Activated T-helper 17 cell treated with anti-CD3 and anti-CD28 coated beads, Interleukin-2, amount 50 U/mL, for 72 hours (primary cell): ENCODE data around the gene TMEM151A. TPM values are rescaled to one million over a fixed set of nuclear protein-coding genes. Genes with fewer than 3 reads are reported as not detected.

ENCODE experiments used
- ATAC-seq: fragments of 150-1000 bp; cut with Tn5 transposase; replicated peaks from 2 replicates; pipeline ENCODE4 v1.10.0; 2021; ENCODE audit warnings: mild to moderate bottlenecking, moderate library complexity
- H3K27ac Mint-ChIP-seq: one replicate; pipeline ENCODE4 v1.8.0; 2022; ENCODE audit warnings: mixed read lengths
- H3K27me3 Mint-ChIP-seq: one replicate; pipeline ENCODE4 v1.8.0; 2022; ENCODE audit warnings: mixed read lengths
- H3K36me3 Mint-ChIP-seq: one replicate; pipeline ENCODE4 v1.8.0; 2022; ENCODE audit warnings: low read depth, mild to moderate bottlenecking, mixed read lengths
- H3K4me1 Mint-ChIP-seq: one replicate; pipeline ENCODE4 v1.8.0; 2022; ENCODE audit warnings: mixed read lengths
- H3K4me3 Mint-ChIP-seq: one replicate; pipeline ENCODE4 v1.8.0; 2022; ENCODE audit warnings: mild to moderate bottlenecking, mixed read lengths
- H3K9me3 Mint-ChIP-seq: one replicate; pipeline ENCODE4 v1.8.0; 2022; ENCODE audit warnings: mixed read lengths
- total RNA-seq, 2 donors: library from RNA; stranded (reverse); gene quantifications; one replicate each; pipeline ENCODE4 v1.2.3, GENCODE V29; 2022

Gene TMEM151A
- total RNA-seq, 2 donors from 2014 or later: not detected

GRCh38 chr11:66284526-66285078, 7.1 kb upstream of the TMEM151A start:
- Mint-ChIP-seq H3K9me3 (no peaks in the 10 kb centered on the region), H3K4me1 (peaks cover 11% of the 10 kb centered on the region), H3K27me3 (no peaks in the 10 kb centered on the region), H3K4me3 (no peak overlapping the region), H3K27ac (peak overlapping the region; percentile 25), H3K36me3 (no peaks in the 10 kb centered on the region)
- ATAC-seq: no peak

GRCh38 chr11:66285250-66285947, 6.3 kb upstream of the TMEM151A start:
- H3K27ac Mint-ChIP-seq: no peak overlapping the region

DNA sequence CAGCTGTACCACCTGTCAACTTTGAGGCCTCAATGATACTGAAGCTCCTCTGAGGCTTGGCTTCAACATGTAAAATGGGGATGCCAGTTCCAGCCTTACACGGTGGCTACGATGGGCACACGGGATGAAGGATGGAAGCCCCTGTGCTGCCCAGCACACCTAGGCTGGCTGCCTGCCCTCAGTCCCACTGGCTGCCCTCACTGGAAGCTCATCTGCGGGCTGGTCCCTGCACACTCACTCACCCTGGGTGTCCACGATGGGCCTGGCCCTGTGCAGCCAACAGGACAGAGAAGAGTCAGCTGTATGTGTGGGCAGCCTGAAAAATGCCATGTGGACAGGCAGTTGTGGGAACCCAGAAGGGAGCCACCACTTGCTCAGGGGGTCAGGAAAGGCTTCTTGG, 5.0 kb upstream of the TMEM151A start:
- Mint-ChIP-seq H3K4me1 (peaks cover 13% of the 10 kb centered on the region), H3K27ac (peak overlapping the region; percentile 38), H3K9me3 (no peaks in the 10 kb centered on the region), H3K4me3 (peak overlapping the region; percentile 92), H3K36me3 (no peaks in the 10 kb centered on the region), H3K27me3 (no peaks in the 10 kb centered on the region)
- ATAC-seq: no peak

More at GRCh38 chr11:66285250-66285947, 6.3 kb upstream of the TMEM151A start:
- no peaks in the 10 kb centered on the region for H3K27me3 Mint-ChIP-seq
- no peaks in the 10 kb centered on the region for H3K36me3 Mint-ChIP-seq
- ATAC-seq: no peak
- no peaks in the 10 kb centered on the region for H3K9me3 Mint-ChIP-seq
- H3K4me1 Mint-ChIP-seq: peaks cover 12% of the 10 kb centered on the region
- no peak overlapping the region for H3K4me3 Mint-ChIP-seq

DNA sequence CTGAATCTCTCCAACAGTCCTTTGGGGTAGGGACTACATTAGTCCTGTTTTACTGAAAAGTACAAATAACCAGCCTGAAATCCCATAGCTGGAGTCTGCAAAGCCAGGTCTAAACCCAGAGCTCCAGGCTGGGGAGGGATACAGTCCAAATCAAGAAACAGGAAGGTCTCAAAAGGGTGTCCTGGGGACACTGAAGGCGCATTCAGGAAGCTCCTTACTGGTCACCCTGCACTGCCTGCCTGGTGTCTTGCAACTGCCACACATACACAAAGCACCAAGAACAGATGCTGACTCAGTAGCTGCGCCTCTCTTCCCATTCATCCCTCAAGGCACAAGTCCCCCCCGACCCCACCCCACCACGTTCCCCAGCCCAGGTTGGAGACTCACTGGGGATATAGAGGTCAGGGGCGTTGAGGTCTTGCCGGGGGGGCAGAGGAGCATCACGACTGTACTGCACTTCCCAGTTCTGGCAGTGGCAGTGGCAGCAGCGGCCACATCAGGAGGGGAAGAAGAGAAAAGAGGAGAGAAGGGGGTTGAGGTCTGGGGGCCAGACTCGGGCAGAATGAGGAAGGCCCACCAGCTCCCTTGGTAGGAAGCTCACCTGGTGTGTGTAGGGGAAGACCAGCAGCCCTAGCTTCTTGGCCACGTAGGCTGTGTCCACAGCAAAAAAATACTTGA, 4.3 kb upstream of the TMEM151A start:
- no peaks in the 10 kb centered on the region for H3K36me3 Mint-ChIP-seq
- peak overlapping the region; percentile 92 for H3K4me3 Mint-ChIP-seq
- peak overlapping the region; percentile 96 for H3K27ac Mint-ChIP-seq
- no peaks in the 10 kb centered on the region for H3K9me3 Mint-ChIP-seq
- no peaks in the 10 kb centered on the region for H3K27me3 Mint-ChIP-seq
- peaks cover 8% of the 10 kb centered on the region for H3K4me1 Mint-ChIP-seq
- ATAC-seq: no peak

GRCh38 chr11:66287889-66288670, 3.6 kb upstream of the TMEM151A start:
- Mint-ChIP-seq H3K4me3 (peak overlapping the region; percentile 92), H3K9me3 (no peaks in the 10 kb centered on the region), H3K27ac (peak overlapping the region; percentile 96), H3K36me3 (no peaks in the 10 kb centered on the region), H3K4me1 (peaks cover 8% of the 10 kb centered on the region), H3K27me3 (peaks cover 6% of the 10 kb centered on the region)
- ATAC-seq: no peak

- no peaks in the 10 kb centered on the region for H3K36me3 Mint-ChIP-seq
- peaks cover 8% of the 10 kb centered on the region for H3K4me1 Mint-ChIP-seq
- peak; percentile 96 for ATAC-seq
- H3K27ac Mint-ChIP-seq: peak within 1 kb of the TSS; percentile 96
- H3K4me3 Mint-ChIP-seq: peak within 1 kb of the TSS; percentile 92
- peaks cover 10% of the 10 kb centered on the region for H3K27me3 Mint-ChIP-seq
- no peaks in the 10 kb centered on the region for H3K9me3 Mint-ChIP-seq
Observed at GRCh38 chr11:66288671-66289547, 2.8 kb upstream of the TMEM151A start, which contains the start of gene YIF1A. Gene YIF1A (minus strand): TSS chr11:66289143. CDS start chr11:66288985, 158 bp downstream.

GRCh38 chr11:66289548-66290329, 2.0 kb upstream of the TMEM151A start:
- H3K4me1 Mint-ChIP-seq: peaks cover 8% of the 10 kb centered on the region
- H3K4me3 Mint-ChIP-seq: peak overlapping the region; percentile 92
- H3K36me3 Mint-ChIP-seq: no peaks in the 10 kb centered on the region
- H3K9me3 Mint-ChIP-seq: no peaks in the 10 kb centered on the region
- H3K27me3 Mint-ChIP-seq: peaks cover 10% of the 10 kb centered on the region
- peak overlapping the region; percentile 96 for H3K27ac Mint-ChIP-seq
- ATAC-seq: peak; percentile 73

DNA sequence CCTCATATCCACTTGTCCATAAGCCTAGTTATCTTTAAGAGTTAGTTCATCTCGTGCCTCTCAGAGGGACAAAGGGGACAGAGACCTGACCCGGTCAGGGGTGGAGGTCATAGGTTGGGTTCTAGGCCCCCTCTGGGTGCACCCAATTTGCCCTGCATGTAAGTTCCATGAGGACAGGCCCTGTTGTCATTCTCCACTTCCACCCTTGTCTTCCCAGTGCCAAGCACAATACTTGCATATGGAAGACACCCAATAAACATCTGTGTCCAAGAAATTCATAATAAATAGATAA, 1.4 kb upstream of the TMEM151A start:
- H3K27me3 Mint-ChIP-seq: peaks cover 10% of the 10 kb centered on the region

GRCh38 chr11:66291303-66291705, 390 bp upstream of the TMEM151A start:
- Mint-ChIP-seq H3K9me3 (no peaks in the 10 kb centered on the region), H3K4me1 (peaks cover 8% of the 10 kb centered on the region), H3K27ac (no peak overlapping the region), H3K27me3 (peaks cover 10% of the 10 kb centered on the region), H3K4me3 (peak overlapping the region; percentile 92), H3K36me3 (no peaks in the 10 kb centered on the region)
- ATAC-seq: no peak

More for the DNA sequence above, 1.4 kb upstream of the TMEM151A start:
- Mint-ChIP-seq H3K4me3 (peak overlapping the region; percentile 92), H3K4me1 (peaks cover 8% of the 10 kb centered on the region), H3K36me3 (no peaks in the 10 kb centered on the region), H3K9me3 (no peaks in the 10 kb centered on the region), H3K27ac (peak overlapping the region; percentile 96)
- ATAC-seq: no peak

DNA sequence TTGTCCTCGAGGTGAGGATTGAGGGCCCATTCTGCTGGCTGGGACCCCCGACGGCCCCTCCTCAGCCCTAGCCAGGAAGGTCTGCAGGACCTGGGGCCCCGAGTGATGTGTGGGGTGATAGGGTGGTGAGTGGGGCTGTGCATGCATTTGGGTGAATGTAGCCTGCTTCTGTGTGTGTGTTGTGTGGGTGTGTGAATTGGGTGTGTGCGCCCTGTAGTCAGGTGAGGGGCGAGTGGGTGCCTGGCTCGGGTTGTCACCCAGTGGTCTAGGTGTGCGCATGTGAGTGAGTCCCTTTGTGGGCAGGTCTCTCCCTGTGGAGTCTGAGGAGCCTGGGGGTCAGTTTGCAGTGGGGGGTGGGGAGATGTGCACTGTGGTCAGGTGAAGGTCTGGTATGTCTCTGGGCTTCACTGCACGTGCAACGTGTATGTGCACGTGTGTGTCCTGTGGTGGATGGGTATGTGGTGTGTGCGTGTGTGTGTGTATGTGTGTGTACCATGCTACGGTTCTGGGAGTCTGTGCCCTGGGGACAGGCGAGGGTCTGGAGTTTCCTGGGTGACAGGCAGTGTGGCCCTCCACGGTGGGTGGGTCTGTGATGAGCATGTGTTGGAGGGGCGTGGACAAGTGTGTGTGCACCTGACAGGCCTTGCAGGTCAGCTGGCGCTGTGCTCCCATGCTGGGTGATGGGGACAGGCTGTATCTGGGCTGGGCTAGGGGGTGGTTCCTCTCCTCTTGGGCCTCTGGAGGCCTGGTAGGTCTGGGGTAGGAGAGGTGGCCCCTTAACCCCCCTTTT, 1.0 kb downstream of the TMEM151A start:
- H3K36me3 Mint-ChIP-seq: no peaks in the 10 kb centered on the region
- H3K9me3 Mint-ChIP-seq: no peaks in the 10 kb centered on the region
- peaks cover 10% of the 10 kb centered on the region for H3K27me3 Mint-ChIP-seq
- no peak overlapping the region for H3K27ac Mint-ChIP-seq
- H3K4me1 Mint-ChIP-seq: peaks cover 8% of the 10 kb centered on the region
- peak overlapping the region; percentile 35 for H3K4me3 Mint-ChIP-seq
- ATAC-seq: no peak

DNA sequence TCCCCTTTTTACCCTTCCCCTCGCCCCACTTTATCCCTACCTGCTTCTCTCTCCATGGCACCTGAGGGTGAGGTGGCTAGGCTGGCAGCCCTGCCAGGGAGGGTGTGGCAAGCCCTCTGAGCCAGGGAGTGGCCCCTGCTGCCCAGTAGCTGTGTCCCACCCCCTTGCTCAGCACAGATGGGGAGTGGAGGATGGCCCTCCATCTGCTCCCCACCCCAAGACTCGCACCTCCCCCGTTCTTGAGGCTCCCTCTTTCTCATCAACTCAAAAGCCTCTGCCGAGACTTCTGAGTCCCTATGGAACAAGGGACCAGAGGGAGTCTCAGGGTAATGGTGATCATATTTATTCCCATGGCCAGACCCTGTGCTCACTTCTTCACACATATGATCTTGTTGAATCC, 1.7 kb downstream of the TMEM151A start:
- Mint-ChIP-seq H3K4me3 (no peak overlapping the region), H3K9me3 (no peaks in the 10 kb centered on the region), H3K27me3 (peaks cover 10% of the 10 kb centered on the region), H3K4me1 (peaks cover 8% of the 10 kb centered on the region), H3K36me3 (no peaks in the 10 kb centered on the region), H3K27ac (no peak overlapping the region)
- ATAC-seq: no peak

DNA sequence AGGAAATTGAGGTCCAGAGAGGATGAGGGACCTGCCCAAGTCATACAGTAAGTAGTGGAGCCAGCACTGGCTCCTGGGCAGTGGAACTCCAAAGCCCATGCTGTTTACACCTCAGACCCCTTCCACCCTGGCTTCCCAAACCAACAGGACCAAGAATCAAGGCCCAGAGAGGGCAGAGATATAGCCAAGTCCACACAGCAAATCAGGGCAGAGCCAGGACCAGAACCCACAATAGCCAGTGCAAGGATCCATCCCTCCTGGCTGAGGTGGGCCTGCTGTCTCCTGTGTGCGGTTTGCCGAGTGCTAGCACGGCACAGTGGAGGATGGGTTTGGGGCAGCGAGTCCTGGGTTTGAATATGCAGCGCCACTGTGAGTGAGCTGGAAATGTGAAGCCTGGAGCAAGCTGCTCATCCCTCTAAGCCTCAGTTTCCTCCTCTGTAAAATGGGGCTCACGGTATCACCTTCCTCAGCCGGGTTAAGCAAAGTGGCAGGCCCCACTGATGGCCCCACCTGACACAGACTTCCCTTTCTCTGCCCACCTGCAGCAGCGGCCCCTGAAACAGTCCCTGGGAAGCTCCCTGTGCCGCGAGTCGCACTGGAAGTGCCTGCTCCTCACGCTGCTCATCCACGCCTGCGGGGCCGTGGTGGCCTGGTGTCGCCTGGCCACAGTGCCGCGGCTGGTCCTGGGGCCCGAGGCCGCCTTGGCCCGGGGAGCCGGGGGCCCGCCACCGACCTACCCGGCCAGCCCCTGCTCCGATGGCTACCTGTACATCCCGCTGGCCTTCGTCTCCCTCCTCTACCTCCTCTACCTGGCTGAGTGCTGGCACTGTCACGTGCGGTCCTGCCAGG, 2.3 kb downstream of the TMEM151A start:
- ATAC-seq: no peak
- Mint-ChIP-seq H3K27ac (no peak overlapping the region), H3K9me3 (no peaks in the 10 kb centered on the region), H3K4me3 (no peak overlapping the region), H3K36me3 (no peaks in the 10 kb centered on the region), H3K4me1 (peaks cover 8% of the 10 kb centered on the region), H3K27me3 (peaks cover 10% of the 10 kb centered on the region)
